Activated T-helper 1 cell treated with anti-CD3 and anti-CD28 coated beads, Interleukin-2, amount 50 U/mL, for 16 hours (primary cell): ENCODE results near the gene C10orf95.

ENCODE experiments used
- DNase-seq, 2 donors: peaks; one replicate each; pipeline ENCODE4 v3.0.0-alpha.2; 2020; ENCODE audit warnings: low read depth in 1 of 2, low spot score in 1 of 2

The C10orf95 gene

DNA sequence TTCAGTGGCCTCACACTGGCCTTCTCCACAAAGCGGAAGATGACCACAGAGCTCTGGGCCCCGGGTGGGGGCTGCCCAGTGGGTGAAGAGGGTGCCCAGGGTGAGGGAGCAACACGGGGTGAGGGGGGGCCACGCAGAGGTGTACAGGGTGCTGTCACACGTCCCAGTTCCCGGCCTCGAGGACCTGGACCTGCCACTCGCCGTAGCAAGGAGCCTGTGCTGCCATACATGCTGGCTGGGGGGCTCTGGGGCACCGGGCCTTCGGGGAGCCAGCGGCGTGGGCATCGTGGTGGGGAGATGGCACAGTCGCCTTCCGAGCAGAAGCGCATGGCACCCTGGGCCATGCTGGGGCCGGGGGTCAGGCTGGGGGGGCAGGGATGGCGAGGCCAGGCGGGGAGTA, 34.6 kb downstream of the C10orf95 start:
- no peak for DNase-seq

GRCh38 chr10:102416283-102416682, 35.1 kb downstream of the C10orf95 start:
- no peak for DNase-seq

- no peak for DNase-seq
Measured at GRCh38 chr10:102414749-102415148, 36.6 kb downstream of the C10orf95 start.

GRCh38 chr10:102413806-102414561, 37.4 kb downstream of the C10orf95 start:
- no peak for DNase-seq

GRCh38 chr10:102413053-102413705, 38.2 kb downstream of the C10orf95 start:
- DNase-seq, result no peak

DNA sequence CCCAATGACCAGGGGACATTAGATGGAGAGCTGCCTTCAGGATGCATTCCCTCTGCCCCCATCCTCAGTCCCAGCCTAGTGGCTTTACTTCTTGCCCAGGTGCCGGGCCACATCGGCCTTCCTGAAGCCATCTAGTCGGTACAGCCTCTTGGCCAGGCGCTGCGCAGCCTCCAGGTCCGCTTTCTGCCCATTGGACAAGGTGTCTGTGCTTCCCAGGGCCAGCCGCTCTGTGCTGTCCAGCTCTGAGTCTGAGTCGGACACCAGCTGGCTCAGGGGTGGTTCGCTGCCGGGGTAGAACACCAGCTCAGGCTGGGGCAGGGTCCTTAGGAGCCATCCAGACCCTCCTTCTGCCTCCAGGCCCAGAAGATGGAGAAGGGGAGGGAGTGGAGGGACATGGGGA, 39.0 kb downstream of the C10orf95 start:
- DNase-seq, result no peak

DNA sequence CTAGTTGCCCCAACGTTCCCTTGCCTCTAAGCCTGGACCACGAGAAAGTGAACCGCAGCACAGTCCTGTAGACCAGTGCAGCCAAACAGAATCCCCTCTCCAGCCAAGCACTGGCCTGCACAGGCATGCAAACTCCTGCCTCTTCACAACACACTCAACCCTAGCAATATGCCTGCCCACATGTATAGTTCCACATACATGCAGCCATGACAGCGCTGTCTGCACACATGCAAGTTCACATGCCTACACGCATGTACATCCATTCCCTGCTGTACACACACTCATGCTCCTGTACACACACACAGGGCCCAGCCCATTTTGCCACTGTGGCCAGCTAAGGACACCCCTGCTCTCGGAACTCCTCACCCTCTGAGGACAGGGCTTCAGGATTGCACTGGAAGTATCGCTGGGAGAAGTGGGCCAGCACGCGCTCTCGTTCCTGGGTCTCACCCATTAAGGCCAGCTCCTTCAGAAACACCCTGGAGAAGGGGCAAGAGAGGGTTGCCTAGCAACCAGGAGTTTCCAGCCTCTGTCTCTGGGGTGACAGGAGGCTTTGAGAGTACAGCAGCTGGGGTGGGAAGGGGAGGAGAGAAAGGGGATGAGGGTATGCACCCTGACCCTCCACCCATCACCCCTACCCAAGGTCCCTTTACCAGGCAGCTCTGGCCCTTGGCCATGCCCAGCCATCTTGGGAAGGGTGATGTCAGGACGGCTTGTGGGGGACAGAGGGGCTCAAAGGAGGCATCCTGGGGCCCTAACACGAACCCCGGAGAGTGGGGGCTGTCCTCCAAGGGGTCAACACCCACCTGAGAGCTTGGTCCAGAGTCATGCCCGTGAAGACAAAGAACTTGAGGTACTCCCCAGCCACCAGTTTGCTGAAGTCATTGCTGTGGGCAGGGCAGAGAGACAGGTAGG, 39.7 kb downstream of the C10orf95 start:
- no peak for DNase-seq

- no peak for DNase-seq
Measured at GRCh38 chr10:102410429-102411073, 40.8 kb downstream of the C10orf95 start.

GRCh38 chr10:102409604-102410428, 41.5 kb downstream of the C10orf95 start:
- DNase-seq, result no peak

- DNase-seq, result peak; percentile 41 to 55
Measured at GRCh38 chr10:102408728-102409603, 42.4 kb downstream of the C10orf95 start.

GRCh38 chr10:102408131-102408727, 43.1 kb downstream of the C10orf95 start:
- DNase-seq, result no peak

GRCh38 chr10:102407425-102408130, 43.8 kb downstream of the C10orf95 start:
- DNase-seq, result no peak

DNA sequence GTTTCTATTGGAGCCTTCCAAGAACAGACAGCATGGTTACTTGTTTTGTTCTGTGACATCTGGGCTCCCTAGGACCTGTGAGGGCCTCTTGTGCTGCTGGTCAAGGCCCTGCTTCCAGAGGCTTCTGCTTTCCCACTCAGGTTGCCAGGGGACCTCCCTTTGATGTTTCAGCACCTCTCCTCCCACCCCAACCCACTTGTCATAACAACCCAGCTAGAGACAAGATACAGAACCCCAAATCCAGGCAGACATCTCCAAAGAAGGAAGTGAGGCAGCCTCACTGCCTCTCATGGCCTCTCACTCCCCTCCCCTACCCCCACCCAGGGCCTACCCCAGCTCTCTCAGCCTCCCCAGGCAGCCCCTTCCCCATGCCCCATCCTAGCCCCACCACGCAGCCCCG, 44.5 kb downstream of the C10orf95 start:
- DNase-seq, result no peak

DNA sequence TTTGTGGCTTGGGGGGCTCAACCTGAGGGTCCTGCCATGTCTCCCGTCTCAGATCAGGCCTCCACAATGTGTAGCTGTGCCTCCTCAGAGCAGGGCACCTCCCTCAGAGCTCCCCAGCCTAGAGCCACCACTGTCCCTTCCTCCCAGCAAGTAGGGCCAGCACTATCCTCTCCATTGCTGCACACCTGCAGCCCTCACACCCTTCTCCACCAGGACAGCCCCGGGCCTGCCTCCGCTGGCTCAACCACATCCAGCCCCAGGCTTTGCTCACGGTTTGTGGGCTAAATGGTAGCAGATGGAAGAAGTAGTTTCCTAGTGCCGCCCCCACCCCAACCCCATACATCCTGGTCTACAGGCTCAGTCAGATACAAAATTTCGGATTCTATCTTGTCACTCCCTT, 45.7 kb downstream of the C10orf95 start:
- no peak for DNase-seq

DNA sequence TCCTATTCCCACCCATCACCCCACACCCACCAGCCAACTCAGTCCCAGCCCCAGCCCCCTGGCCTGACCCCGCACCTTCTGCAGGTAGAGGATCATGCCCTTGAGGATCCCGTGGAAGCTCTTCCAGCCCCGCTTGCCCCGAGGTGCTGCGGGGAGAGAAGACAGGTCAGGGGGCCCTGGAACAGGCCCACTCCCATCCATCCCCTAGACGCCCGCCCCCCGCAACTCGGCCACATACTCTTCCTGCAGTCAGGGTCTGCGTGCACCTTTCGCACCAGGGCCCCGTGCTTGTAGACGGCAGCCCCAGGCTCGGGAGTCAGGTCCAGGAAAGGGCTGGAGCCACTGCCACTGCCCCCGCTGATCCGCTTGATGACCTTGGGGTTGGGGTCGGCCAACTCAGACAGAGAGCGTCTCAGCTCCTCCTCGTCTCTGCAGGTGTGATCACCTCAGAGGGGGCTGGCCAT, 46.2 kb downstream of the C10orf95 start:
- no peak for DNase-seq

GRCh38 chr10:102404361-102405107, 46.8 kb downstream of the C10orf95 start:
- DNase-seq, result no peak

- DNase-seq, result no peak
Measured at GRCh38 chr10:102403115-102403514, 48.2 kb downstream of the C10orf95 start.

DNA sequence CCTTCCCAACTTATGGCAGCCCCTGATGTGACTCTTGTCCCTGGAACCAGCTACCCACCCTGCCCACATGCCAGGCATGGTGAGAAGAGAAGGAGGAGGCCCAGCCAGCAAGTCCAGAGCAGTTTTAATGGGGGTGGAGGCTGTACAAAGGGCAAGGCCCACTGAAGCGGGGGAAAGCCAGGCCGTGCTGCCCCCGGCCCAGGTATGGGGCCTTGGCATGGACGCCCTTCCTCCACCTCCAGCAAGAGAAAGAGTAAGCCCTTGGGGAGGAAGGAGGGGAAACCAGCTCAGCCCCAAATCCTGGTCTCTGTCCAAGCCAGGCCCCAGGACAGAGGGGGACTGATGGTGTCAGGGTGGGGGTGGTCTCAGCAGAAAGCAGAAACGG, 48.8 kb downstream of the C10orf95 start:
- no peak for DNase-seq
